GM18498 (cell line): ENCODE measurements around the gene PIBF1.
"Not testable (repeated sequence)": the region's sequence is repeated elsewhere in the genome, so short reads cannot be mapped to it uniquely, and the experiment has no call there.

Experiments used
- ATAC-seq: cut with Tn5 transposase; IDR thresholded peaks from one replicate; pipeline ENCODE4 v1.9.1; 2021; ENCODE audit warnings: mild to moderate bottlenecking, moderate library complexity; ENCODE audit not compliant: unreplicated experiment

PIBF1 gene

GRCh38 chr13:72781451-72782439, at the start of gene PIBF1, which contains the start of gene DIS3:
PIBF1 (plus strand) TSS chr13:72782133; CDS start chr13:72783470, 1,337 bp downstream.
DIS3 (minus strand) TSS chr13:72781900; CDS start chr13:72781832, 68 bp downstream.
- ATAC-seq: peak; percentile 98

GRCh38 chr13:72737033-72737432, 44.9 kb upstream of the PIBF1 start:
- no peak for ATAC-seq

DNA sequence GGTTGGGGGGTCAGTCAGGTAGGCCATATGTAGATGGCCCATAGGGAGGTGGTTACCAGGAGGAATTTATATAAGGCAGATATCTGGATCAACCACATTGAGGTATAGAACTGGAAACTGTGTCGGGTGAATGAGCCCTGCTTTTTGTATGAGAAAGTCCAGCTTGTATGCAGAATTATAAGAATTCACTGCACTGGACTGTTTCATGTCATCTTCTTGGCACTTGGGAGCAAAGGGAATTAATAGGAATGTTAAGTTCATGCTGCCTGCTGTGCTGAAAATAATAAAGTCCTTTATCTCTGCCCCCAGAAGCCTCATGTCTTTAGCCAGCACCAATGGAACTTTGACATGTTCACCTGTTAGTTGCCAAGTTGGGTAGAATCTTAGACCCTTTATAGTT, 41.9 kb upstream of the PIBF1 start:
- no peak for ATAC-seq

DNA sequence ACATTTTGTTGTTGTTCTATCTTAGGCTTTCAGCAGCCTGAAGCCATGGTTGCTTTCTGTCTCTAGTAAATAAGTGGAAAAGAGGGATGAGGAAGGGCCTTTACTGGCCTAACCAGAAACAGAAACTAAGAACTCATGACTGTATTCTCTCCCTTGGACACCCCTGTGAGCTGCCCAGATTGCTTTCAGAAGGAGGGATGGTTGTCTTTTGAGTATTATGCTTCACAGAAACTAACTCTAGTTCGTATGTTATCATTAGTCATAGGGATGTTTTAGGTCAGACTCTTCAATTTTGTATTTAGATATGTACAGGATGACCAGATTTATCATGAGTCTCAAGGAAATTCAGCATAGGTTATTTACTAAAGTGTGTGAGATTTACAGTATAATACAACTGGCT, 36.7 kb upstream of the PIBF1 start:
- no peak for ATAC-seq

DNA sequence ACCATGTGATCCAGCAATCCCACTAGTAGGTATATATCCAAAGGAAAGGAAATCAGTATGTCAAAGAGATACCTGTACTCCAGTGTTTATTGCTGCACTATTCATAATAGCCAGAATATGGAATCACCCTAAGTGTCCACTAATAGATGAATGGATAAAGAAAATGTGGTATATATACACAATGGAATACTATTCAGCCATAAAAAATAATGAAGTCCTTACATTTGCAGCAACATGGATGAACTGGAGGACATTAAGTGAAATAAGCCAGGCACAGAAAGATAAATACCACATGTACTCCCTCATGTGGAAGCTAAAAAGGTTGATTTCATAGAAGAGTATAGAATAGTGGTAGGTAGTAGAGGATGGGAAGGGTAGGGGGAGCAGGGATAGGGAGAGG, 30.7 kb upstream of the PIBF1 start:
- no peak for ATAC-seq

GRCh38 chr13:72754111-72754510, 27.8 kb upstream of the PIBF1 start:
- no peak for ATAC-seq

DNA sequence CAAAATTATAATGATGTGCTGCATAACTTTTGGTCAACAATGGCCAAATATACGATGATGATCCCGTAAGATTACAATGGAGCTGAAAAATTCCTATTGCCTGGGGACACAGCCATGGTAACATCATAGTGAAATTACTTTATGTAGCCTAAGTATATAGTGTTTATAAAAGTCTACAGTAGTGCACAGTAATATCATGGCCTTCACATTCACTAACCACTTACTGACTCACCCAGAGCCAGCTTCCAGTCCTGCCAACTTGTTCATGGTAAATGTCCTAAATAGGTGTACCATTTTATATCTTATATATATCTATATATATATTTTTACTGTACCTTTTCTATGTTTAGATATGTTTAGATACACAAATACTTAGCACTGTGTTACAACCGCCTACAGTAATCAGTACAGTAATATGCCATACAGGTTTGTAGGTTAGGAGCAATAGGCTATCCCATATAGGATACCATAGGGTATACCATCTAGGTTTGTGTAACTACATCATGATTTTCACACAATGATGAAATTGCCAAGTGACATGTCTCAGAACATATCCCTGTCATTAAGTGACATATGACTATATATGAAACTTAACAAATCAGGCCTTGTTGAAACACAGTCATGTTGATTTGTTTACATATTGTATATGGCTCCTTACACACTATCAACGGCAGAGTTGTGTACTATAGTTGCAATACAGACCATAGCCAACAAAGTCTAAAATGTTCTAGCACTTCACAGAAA, 24.0 kb upstream of the PIBF1 start:
- no peak for ATAC-seq

GRCh38 chr13:72760189-72760588, 21.7 kb upstream of the PIBF1 start:
- ATAC-seq: no peak

DNA sequence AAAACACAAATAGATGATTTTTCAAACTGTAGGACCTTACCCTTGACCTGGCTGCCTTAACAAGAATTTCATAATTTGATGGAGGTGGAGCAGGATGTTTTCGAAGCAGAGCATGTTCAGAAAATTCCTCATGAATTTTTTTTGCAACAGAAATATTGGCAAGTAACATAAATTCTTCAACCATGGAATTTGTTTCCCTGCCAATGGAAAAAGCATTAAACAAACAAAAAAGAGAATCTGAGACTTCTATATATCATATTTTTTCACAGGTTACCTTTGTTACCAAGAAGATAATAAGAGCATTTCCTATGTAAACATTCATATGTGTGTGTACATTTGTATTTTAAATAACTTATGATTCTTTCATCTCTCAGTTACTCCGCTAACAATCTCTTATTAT, 18.5 kb upstream of the PIBF1 start:
- ATAC-seq: no peak

DNA sequence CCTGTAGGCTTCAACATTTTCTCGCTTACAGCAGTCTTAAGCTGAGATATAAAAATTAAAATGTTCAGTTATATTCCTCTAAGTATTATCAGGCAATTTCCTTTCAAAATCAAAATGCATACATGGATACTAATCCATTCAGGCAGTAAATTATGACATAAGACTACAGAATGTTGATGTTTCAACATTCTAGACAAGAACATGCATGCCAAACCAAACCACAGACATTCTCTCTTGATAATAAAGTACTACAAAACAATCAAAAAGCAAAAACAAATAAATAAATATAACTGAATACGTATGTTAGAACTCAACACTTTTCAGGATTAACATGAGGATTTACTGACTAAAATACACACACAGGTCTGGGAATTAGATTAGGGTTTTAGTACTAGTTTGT, 7.9 kb upstream of the PIBF1 start:
- no peak for ATAC-seq

DNA sequence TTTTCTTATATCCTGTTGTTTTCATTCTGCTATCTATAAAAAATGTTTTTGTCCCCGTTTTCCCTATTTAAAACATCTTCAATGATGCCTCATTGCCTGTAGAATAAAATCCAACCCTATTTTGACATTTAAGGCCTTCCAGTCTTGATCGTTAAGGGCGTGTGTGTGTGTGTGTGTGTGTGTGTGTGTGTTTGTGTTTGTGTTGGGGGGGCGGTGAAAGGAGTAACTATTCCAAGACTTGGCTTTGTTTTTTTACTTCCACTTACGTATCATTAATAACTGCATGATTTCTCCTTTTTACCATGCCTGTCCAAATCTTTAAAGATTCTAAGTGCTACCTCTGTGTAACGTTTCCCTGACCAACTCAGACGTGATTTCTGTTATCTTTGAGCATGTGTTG, 784 bp downstream of the PIBF1 start:
- ATAC-seq: no peak

DNA sequence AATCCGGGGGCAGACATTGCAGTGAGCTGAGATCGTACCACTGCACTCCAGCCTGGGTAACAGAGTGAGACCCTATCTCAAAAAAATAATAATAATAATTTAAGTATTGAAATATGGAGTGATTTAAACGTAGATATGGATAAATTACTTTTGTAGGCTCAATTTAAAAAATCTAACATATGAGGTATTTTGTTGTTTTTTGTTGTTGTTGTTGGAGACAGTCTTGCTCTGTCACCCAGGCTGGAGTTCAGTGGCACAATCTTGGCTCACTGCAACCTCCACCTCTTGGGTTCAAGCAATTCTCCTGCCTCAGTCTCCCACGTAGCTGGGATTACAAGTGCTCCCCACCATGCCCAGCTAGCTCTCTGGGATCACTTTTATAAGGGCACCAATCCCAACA, 2.7 kb downstream of the PIBF1 start:
- ATAC-seq: not testable (repeated sequence)

GRCh38 chr13:72788831-72789230, 6.9 kb downstream of the PIBF1 start:
- ATAC-seq: no peak

GRCh38 chr13:72792640-72793039, 10.7 kb downstream of the PIBF1 start:
- no peak for ATAC-seq

DNA sequence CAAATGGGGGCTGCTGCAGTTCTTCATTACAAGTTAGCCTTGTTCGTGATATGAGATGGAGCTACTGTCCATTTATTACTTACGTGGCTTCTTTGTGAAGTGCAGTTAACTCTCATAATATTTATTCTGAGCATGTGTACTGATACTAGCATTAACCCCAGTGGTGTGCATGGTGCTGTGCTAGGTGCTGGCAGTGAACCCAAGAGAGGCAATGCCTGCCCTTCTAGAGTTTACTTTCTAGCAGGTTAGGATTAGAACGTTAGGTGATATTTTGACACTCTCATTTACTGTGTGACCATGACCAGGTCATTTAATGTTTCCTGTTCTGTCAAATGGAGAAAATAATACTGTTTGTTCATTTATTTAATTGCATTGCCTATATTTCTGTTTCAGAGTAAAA, 16.9 kb downstream of the PIBF1 start:
- ATAC-seq: no peak

DNA sequence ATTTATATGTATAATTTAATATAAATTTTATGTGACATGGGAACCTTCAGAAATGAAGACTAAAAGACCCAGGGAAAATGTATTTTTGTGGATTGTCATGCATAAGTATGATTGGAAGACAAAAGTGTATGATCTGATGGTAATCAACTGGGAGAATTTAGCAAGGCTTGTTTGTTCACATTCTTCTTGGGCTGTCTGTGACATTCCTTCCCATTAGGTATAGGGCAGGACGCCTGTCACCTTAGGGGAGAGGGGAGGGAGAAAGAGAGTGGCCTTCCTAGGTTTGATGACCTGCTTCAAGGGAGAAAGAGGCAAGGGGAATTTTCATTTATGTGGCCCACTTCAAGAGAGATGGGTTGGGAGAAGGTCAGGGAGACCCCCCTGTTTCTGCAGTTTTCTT, 22.4 kb downstream of the PIBF1 start:
- no peak for ATAC-seq

DNA sequence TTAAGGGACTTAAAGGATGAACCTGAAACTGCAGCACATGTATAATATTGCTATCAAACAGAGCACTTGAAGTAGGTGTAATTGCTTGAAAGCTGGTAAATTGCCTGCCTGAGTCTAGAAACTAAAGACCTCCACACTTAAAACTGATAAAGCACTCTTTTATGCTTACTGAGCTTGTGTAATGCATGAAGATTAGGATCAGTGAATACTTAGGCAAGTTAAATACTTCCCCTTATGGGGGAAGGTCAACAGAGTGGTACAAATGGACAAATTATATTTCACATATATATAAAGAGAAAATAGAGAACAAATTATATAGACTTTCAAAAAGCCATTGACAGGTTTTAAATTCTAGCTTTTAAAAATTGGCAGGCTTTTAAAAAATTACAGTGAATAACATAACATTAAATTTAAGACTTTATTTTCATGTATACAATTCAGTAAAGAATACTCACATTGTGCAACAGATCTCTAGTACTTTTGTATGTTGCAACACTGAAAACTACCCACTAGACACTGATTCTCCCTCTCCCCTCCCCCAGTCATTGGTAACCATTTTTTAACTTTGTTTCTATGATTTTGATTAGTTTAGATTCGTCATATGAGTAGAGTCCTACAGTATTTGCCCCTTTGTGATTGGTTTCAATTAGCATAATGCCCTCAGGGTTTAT, 23.9 kb downstream of the PIBF1 start:
- no peak for ATAC-seq

DNA sequence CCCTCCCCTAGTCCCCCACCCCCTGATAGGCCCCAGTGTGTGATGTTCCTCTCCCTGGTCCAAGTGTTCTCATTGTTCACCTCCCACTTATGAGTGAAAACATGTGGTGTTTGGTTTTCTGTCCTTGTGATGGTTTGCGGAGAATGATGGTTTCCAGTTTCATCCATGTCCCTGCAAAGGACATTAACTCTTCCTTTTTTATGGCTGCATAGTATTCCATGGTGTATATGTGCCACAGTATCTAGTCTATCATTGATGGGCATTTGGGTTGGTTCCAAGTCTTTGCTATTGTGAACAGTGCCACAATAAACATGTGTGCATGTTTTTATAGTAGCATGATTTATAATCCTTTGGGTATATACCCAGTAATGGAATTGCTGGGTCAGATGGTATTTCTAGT, 24.6 kb downstream of the PIBF1 start:
- not testable (repeated sequence) for ATAC-seq

GRCh38 chr13:72808917-72809500, 27.1 kb downstream of the PIBF1 start:
- no peak for ATAC-seq

DNA sequence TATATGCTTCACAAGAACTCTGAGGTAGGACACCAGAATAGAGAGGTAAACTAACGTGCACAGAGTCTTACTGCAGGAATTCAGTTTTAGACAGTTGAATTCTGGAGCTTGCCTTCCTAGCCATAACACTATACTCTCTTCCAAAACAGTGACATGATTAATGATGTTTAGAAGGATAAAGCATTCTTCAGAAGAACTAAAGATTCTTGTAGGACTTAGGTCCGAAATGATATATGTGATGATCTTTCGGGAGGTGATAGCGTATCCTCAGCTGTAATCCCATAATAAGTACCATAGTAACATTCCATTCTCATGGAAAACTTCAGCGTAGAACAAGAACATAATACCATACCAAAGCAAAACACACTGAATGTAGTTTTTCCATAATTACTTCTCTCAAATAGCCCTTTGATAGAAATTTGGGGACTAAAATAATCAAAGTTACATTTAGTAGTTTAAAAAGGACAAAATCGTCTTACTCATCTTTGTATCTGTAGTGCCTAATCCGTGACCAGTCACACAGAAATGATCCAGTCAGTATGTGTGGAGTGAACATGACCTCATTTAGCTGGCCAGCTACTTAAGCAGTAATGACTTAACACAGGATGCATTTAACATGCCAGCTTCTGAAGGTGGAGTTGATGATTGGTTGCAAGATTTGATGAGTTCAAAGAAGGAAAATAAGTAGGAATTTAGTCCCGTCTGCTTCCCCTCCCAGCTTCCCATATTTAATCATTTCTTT, 38.4 kb downstream of the PIBF1 start:
- no peak for ATAC-seq
